Measurements from ENCODE around the gene CNBD2.
A peak's percentile ranks its signal among the peaks of the same experiment; 100 is the strongest.
"Not testable (repeated sequence)": the region's sequence is repeated elsewhere in the genome, so short reads cannot be mapped to it uniquely, and the experiment has no call there.

The CNBD2 gene

DNA sequence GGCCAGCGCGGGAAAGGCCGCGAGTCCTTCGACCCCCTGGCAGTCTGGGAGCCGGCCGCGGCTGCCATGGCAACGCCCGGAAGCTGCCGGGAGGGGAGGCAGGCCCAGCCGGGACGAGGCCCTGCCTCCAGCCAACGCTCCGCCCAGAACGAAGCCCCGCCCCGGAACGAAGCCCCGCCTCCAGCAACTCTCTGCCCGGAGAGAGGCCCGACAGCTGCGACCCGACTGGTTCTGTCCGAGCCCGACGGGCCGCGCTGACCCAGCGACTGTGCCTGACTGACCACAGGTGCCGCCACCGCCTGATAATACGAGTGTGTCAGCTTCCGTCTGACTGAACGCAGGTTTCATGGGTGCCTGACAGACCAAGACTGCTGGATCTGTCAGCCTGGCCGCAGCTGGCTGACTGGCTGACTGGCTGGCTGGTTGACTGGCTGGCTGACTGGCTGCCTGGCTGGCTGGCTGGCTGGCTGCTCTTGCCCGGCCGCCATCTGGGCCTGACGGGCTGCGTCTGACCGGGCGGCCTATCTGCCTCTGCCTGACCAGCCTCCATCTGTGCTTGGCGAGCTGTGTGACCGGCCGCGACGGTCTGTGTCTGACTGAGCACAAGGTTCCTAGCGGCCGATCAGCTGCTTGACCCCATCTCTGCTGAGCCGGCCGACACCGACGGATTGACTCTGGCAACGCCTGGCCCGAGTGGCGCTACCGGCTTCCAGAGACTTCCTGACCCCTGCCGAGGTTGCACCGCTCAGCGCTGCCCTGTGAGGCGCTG is 96.5 kb downstream of the CNBD2 start:
- DNase-seq = peak; percentile 85

DNA sequence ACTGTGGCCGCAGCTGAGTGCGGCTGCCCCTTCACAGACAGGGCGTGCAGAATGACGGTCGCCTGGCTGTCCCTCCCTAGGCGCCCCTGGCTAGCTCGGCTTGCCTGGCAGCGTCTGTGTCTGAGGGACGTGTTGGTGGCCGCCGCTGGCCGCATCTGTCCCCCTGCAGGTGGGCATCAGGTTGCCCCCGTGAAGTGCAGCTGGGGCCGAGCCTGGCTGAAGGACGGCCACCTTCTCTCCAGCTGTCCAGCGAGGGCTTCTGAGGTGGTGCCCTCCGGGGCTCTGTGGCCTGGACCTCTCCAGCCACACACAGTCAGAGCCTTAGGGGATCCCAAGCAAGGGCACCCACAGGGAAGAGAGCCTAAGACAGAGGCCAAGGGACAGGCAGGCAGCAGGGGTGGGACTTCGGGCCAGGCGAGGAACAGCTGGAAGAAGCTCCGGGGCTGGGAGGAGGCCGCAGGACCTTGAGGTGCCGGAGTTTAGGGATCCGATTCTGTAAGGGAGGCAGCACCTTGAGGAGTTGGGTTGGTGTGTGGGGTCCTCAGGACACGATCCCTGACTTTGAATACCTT is 97.1 kb downstream of the CNBD2 start:
- no peak for DNase-seq

DNA sequence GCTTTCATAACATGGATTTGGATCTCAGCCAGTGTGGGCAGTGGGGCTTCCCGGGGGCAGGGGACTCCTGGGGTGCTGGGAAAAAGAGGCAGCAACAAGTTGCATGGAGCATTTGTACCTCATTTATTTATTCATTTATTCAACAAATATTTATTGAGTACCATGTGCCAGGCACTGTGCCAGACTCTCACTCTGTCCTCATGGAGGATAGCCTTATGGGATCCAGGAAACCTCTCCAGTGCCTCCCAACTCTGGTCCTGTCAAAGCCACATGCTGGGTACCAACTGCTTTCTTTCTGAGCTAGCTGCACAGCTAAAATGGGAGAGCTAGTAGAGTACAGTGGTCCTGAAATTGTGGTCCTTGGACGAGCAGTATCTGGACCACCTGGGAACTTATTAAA is 98.4 kb downstream of the CNBD2 start:
- DNase-seq = no peak

DNA sequence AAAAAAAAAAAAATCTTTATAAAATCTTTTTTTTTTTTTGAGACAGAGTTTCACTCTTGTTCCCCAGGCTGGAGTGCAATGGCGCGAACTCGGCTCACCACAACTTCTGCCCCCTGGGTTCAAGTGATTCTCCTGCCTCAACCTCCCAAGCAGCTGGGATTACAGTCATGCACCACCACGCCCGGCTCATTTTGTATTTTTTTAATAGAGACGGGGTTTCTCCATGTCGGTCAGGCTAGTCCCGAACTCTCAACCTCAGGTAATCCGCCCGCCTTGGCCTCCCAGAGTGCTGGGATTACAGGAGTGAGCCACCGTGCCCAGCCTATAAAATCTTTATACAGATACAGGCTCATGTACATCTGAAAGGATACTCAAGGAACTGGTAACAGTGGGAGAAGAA is 100.1 kb downstream of the CNBD2 start:
- DNase-seq = not testable (repeated sequence)

DNA sequence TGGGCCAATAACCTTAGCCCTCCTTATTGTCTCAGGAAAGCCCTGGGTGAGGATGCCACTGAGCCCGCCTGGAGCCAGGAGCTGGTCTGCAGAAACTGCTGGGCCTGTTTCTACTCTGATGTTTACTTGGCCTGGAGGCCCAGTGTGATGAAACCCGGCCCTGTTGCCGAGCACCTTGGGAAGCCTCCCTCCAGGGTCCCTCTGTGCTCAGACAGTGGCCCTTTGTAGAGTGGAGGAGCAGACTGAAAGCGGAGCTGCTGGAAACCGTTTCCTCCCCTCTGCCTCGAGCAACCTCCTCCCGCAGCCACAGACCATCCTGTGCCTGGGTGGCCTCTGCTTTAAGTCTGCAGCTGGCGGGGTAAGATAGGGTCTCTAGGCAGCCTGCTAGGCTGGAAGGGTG is 102.1 kb downstream of the CNBD2 start:
- no peak for DNase-seq

DNA sequence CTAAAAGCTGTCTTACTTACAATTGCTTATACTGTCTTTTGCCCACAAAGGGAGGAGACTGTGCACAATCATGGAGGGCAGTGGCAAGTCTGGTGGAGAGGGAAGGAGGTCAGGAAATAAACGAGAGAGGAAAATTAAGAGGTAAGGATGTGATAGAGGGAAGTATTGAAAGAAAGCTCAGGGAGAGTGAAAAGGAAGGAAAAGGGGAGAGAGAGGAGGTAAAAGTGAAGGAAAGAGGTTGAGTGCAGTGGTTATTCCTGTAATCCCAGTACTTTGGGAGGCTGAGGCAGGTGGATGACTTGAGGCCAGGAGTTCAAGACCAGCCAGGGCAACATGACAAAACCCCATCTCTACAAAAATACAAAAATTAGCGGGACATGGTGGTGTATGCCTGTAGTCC is 103.5 kb downstream of the CNBD2 start:
- DNase-seq = no peak

DNA sequence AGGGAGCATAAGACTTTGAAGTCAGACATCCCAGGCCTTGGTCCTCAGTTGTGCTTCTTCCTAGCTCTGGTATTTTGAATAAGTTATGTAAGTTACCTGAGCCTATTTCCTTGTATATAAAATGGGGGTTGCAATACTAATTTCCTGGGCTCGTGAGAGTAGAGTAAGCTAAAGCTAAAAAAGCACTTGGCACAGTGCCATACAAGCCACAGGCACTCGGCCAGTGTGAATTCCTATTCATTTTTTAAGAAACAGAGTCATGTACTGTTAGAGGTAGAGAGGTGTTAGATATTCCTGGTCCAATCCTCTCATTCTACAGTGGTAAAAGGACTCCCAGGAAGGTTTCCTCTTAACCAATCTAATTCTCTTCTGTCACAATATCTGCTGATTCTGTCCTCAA is 106.6 kb downstream of the CNBD2 start:
- no peak for DNase-seq

DNA sequence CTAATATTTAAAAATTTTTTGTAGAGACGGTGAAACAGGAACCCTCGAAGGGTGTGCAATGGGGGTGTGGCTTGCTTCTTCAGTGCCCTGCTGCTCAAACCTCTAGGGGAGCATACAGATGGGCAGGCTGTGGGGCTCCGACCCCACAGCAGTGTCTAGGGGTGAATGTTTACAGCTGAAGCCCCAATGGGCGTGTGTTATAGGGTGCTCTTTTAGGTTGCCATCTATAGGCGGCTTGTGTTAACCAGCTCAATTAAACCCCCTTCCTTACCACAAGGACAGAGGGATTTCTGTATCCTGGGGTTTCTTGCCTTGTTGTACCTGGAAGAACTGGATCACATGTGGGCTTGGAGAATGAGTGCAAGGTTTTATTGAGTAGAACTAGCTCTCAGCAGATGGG is 109.4 kb downstream of the CNBD2 start:
- not testable (repeated sequence) for DNase-seq

DNA sequence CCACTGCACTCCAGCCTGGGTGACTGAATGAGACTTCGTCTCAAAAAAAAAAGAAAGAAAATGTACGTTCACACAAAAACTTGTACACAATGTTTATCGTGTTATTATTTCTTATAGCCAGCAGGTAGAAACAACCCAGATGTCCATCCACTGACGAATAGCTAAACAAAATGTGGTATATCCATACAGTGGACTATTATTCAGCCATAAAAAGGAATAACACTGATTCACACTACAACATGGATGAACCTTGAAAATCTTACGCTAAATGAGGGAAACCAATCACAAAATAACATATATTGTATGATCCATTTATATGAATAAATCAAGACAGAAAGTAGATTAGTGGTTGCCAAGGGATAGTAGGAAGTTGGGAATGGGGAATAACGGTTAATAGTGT is 111.1 kb downstream of the CNBD2 start:
- DNase-seq = no peak

DNA sequence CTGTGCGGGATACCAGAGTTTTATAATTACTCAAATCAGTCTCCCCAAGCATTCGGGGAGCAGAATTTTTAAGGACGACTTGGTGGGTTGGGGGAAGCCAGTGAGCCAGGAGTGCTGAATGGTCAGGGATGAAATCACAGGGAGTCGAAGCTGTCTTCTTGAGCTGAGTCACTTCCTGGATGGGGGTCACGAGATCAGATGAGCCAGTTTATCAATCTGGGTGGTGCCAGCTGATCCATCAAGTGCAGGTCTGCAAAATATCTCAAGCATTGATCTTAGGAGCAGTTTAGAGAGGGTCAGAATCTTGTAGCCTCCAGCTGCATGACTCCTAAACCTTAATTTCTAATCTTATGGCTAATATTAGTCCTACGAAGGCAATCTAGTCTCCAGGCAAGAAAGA is 111.6 kb downstream of the CNBD2 start:
- DNase-seq = not testable (repeated sequence)
